Measurements from ENCODE around the gene PIBF1. TPM values are rescaled to one million over a fixed set of nuclear protein-coding genes. Genes with fewer than 3 reads are reported as not detected.
"Not testable (repeated sequence)": the region's sequence is repeated elsewhere in the genome, so short reads cannot be mapped to it uniquely, and the experiment has no call there.

Gene PIBF1
- total RNA-seq, 2 experiments from 2014 or later: 25.7 to 25.9 TPM

DNA sequence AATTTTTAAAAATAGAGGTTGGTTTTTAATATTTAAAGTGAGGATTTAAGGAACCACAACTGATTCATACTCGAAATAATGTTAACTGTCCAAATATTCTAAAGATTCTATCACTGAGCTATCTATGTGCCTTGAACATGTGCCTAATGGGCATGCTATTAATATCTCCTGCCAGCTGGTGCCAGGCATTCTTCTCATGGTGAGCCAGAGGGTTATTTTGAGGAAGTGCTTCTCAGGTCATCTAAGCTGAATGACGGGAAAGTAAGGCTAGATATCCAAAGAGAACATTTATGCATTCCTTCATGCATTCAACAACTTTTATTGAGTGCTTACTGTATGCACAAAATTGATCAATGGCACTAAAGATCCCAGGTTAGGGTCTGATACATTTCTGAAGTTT, 138.2 kb downstream of the PIBF1 start:
- intact Hi-C loops (cut with DNase I, micrococcal nuclease): no loop called here
- DNase-seq: no peak
- ChIA-PET CTCF (interaction anchor here (1.6 kb wide), 1 partner anchor 10 kb away, joined by 3 read pairs; no protein-coding TSS in a partner anchor), POLR2A (no interaction called here)
- Mint-ChIP-seq H3K36me3 (ENCODE audit: low read depth) (peaks cover 39% of the 10 kb centered on the region), H3K4me1 (no peaks in the 10 kb centered on the region), H3K27ac (no peak overlapping the region), H3K9me3 (ENCODE audit: low read depth) (no peaks in the 10 kb centered on the region), H3K4me3 (no peak overlapping the region), H3K27me3 (no peaks in the 10 kb centered on the region)
- no peak for ATAC-seq

DNA sequence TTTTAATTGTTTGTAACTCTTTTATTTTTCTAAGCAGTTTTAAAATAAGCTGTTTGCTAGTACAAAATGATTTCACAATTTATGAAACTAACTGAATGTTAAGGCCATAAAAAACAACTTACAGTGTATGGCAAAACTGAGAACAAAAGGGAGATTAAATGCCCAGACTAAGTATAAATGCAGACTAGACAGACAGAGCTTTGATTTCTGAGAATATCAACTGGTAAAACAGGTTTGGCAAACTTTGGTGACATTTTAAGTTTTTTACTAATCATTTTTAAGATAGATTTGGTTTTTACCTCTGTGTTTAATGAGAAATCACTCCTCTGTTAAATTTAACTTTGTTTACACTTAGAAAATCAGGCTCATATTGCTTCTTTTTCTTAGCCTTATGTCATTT, 149.4 kb downstream of the PIBF1 start:
- H3K9me3 Mint-ChIP-seq (ENCODE audit: low read depth): no peaks in the 10 kb centered on the region
- H3K27me3 Mint-ChIP-seq: no peaks in the 10 kb centered on the region
- ChIA-PET CTCF (no interaction called here), POLR2A (no interaction called here)
- no peaks in the 10 kb centered on the region for H3K4me1 Mint-ChIP-seq
- H3K27ac Mint-ChIP-seq: no peak overlapping the region
- H3K36me3 Mint-ChIP-seq (ENCODE audit: low read depth): peaks cover 39% of the 10 kb centered on the region
- no peak for ATAC-seq
- intact Hi-C loops (cut with DNase I, micrococcal nuclease): no loop called here
- no peak overlapping the region for H3K4me3 Mint-ChIP-seq
- no peak for DNase-seq

DNA sequence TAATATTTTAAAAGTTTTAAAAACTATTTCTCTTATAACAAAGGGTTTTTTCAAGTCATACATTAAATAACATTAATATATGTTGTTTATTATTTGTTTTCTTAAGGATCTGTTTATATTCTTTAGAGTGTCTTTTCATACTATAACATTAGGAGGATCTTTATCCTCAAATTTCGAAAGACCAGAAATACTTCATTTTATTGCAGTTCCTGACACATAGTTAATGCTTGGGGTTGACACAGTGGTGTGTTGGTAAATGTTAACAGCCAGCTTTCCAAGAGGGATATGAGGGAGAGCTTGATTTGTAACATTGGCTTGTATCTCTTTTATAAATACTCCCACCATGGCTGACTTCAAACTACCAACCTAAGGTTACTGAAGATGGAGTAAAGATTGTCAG, 150.3 kb downstream of the PIBF1 start:
- ATAC-seq (no peak), DNase-seq (no peak)
- Mint-ChIP-seq H3K9me3 (ENCODE audit: low read depth) (no peaks in the 10 kb centered on the region), H3K36me3 (ENCODE audit: low read depth) (peaks cover 37% of the 10 kb centered on the region), H3K27me3 (no peaks in the 10 kb centered on the region), H3K4me3 (no peak overlapping the region), H3K4me1 (no peaks in the 10 kb centered on the region), H3K27ac (no peak overlapping the region)
- intact Hi-C loops (cut with DNase I, micrococcal nuclease): no loop called here
- POLR2A ChIA-PET: no interaction called here
- CTCF ChIA-PET: no interaction called here

DNA sequence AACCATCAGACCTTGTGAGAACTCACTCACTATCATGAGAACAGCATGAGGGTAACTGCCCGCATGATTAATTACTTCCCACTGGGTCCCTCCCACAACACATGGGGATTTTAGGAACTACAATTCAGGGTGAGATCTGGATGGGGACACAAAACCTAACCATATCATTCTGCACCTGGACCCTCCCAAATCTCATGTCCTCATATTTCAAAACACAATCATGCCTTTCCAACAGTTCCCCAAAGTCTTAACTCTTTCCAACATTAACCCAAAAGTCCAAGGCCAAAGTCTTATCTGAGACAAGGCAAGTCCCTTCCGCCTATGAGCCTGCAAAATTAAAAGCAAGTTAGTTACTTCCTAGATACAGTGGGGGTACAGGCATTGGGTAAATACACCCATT, 164.3 kb downstream of the PIBF1 start:
- intact Hi-C loops (cut with DNase I, micrococcal nuclease); CTCF ChIA-PET; H3K27me3 Mint-ChIP-seq; H3K27ac Mint-ChIP-seq; H3K4me1 Mint-ChIP-seq; POLR2A ChIA-PET; ATAC-seq; DNase-seq; H3K9me3 Mint-ChIP-seq (ENCODE audit: low read depth); H3K4me3 Mint-ChIP-seq: not testable (repeated sequence)
- peaks cover 62% of the 10 kb centered on the region for H3K36me3 Mint-ChIP-seq (ENCODE audit: low read depth)

DNA sequence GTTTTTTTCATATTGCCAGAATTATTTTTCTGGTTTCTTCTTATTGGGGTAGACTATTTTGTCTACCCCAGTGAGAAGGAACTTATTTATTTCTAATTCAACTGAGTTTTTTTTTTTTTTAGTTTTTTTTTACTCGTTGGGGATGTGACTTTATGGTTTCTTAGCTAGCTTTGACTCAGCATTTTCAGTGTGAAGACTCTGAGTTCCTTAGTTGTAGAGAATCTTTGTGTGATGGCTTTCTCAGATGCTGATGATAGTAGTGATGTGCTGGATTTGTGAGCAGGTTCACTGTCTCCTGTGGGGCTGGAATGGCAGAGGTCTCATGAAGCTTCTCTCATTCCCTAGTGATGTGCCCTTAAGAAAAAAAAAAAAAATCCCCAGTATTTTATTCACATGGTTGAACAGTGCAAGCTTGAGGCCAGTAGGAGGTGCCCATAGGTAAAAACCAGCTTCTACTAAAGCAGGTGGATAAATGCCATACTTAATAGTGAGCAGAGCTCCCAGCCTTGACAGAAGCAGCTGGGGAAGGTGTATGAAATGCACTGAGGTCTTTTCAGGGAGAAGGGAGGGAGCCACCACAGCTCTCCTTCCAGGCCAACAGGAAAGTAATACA, 170.7 kb downstream of the PIBF1 start:
- ATAC-seq: no peak
- ChIA-PET CTCF (no interaction called here), POLR2A (no interaction called here)
- Mint-ChIP-seq H3K9me3 (ENCODE audit: low read depth) (peaks cover 6% of the 10 kb centered on the region), H3K36me3 (ENCODE audit: low read depth) (peaks cover 50% of the 10 kb centered on the region), H3K27ac (no peak overlapping the region), H3K4me1 (no peaks in the 10 kb centered on the region), H3K4me3 (no peak overlapping the region), H3K27me3 (no peaks in the 10 kb centered on the region)
- intact Hi-C loops (cut with DNase I, micrococcal nuclease): no loop called here
- DNase-seq: no peak

DNA sequence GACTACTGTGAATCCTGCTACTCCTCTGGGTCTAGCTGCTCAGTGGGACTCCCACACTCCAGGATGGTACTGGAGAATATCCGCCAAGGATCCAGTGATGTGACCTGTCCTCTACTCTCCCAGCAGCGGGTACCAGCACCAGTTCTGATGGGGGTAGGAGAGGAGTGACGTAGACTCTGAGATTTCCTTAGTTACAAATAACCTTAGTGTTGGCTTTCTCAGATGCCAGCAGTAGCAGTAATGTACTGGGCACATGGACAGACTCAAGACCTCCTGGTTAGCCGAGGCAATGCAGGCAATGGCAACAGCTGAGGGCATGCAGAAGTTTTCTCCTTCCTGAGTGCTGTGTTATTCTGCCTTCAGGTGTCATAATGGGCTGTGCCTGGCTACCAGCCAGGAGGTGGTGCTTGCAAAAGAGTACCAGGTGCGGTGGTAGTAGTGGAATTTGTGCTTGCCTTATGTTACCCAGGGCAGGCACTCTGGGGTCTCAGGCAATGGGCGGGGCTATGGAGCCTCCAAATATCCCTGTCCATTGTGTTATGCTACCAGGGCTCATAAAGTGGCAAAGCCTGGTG, 171.5 kb downstream of the PIBF1 start:
- DNase-seq (no peak), ATAC-seq (no peak)
- H3K4me3 Mint-ChIP-seq: no peak overlapping the region
- CTCF ChIA-PET: no interaction called here
- H3K27me3 Mint-ChIP-seq: no peaks in the 10 kb centered on the region
- peaks cover 43% of the 10 kb centered on the region for H3K36me3 Mint-ChIP-seq (ENCODE audit: low read depth)
- intact Hi-C loops (cut with DNase I, micrococcal nuclease): no loop called here
- H3K4me1 Mint-ChIP-seq: no peaks in the 10 kb centered on the region
- H3K9me3 Mint-ChIP-seq (ENCODE audit: low read depth): peaks cover 2% of the 10 kb centered on the region
- H3K27ac Mint-ChIP-seq: no peak overlapping the region
- POLR2A ChIA-PET: no interaction called here

DNA sequence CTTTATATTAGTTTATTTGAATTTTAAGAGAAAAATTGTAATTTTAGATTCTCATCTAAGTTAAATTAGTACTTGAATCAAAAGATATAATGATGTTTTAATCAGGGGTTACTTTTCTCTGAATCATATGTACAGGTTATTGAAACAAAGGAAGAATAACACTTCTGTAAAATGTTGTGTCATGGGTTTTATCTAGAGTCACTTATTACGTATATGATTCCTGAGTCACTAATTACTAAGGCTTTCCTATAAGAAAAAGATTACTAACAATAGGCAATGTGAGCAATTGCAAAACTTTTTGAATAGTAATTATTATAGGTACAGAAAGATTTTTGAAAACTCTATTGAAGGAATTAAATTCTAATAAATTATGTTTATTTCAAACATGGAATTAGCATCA, 177.7 kb downstream of the PIBF1 start:
- DNase-seq: no peak
- intact Hi-C loops (cut with DNase I, micrococcal nuclease): no loop called here
- Mint-ChIP-seq H3K27ac (no peak overlapping the region), H3K4me3 (no peak overlapping the region), H3K9me3 (ENCODE audit: low read depth) (peaks cover 2% of the 10 kb centered on the region), H3K4me1 (peaks cover 3% of the 10 kb centered on the region), H3K36me3 (ENCODE audit: low read depth) (peaks cover 28% of the 10 kb centered on the region), H3K27me3 (no peaks in the 10 kb centered on the region)
- ChIA-PET POLR2A (no interaction called here), CTCF (no interaction called here)
- no peak for ATAC-seq

DNA sequence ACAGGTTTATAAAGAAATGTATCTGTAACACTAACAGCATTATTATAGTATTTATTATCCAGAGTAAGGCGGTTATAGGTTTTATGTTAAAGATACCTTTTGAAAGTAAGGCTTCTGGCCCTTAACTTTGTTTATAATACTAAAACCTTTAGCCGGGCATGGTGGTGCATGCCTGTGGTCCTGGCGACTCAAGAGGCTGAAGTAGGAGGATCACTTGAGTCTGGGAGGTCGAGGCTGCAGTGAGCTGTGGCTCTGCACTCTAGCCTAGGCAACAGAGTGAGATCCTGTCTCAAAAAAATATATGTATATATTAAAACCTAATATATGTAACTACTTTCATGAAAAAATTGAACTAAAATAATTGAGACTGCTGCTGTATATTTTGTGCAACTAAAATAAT, 178.2 kb downstream of the PIBF1 start:
- ATAC-seq (no peak), DNase-seq (no peak)
- Mint-ChIP-seq H3K4me1 (peaks cover 3% of the 10 kb centered on the region), H3K36me3 (ENCODE audit: low read depth) (peaks cover 26% of the 10 kb centered on the region), H3K27ac (no peak overlapping the region), H3K4me3 (no peak overlapping the region), H3K27me3 (no peaks in the 10 kb centered on the region), H3K9me3 (ENCODE audit: low read depth) (peaks cover 2% of the 10 kb centered on the region)
- CTCF ChIA-PET: interaction anchor here (0.6 kb wide), 1 partner anchor 217 kb away, joined by 3 read pairs; no protein-coding TSS in a partner anchor
- POLR2A ChIA-PET: no interaction called here
- intact Hi-C loops (cut with DNase I, micrococcal nuclease): no loop called here

DNA sequence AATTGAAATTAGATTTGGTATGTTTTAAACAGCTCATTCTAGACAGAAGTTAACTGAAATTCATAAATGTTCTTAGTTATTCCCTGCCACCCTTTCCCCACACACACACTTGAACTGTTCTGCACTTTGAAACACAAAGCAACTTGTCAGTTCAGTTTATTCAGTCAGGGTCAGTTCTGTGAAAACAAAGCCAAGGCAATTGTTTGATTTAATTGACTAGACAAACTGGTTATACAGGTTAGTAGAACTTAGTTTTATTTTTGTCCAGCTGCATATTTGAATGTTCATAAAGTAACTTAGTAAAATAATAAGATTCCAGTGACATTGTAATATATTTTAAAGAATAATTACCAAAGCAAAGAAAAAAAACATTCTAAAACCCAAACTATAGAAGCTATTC, 178.6 kb downstream of the PIBF1 start:
- peaks cover 2% of the 10 kb centered on the region for H3K9me3 Mint-ChIP-seq (ENCODE audit: low read depth)
- DNase-seq: no peak
- intact Hi-C loops (cut with DNase I, micrococcal nuclease): no loop called here
- ATAC-seq: no peak
- ChIA-PET POLR2A (no interaction called here), CTCF (interaction anchor here (0.6 to 0.7 kb wide), 2 partner anchors 216 to 502 kb away, joined by 3 read pairs; no protein-coding TSS in a partner anchor)
- peaks cover 27% of the 10 kb centered on the region for H3K36me3 Mint-ChIP-seq (ENCODE audit: low read depth)
- peaks cover 3% of the 10 kb centered on the region for H3K4me1 Mint-ChIP-seq
- H3K27ac Mint-ChIP-seq: no peak overlapping the region
- no peaks in the 10 kb centered on the region for H3K27me3 Mint-ChIP-seq
- H3K4me3 Mint-ChIP-seq: no peak overlapping the region

DNA sequence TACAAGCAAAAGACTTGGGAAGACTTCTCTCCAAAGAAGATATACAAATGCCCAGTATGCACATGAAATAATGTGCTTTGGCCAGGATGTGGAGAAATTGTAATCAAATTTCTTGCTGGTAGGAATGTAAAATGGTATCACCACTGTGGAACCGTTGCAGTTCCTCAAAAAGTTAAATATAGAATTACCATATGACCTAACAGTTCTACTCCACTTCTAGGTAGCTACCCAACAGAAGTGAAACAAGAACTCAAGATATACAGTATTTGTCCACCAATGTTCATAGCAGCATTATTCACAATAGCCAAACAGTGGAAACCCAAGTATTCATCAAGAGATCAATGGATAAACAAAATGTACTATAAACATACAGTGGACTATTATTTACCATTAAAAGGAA, 181.8 kb downstream of the PIBF1 start:
- H3K4me3 Mint-ChIP-seq: no peak overlapping the region
- ChIA-PET CTCF (no interaction called here), POLR2A (interaction anchor here (0.6 kb wide), 1 partner anchor 73 kb away, joined by 3 read pairs; no protein-coding TSS in a partner anchor)
- H3K27me3 Mint-ChIP-seq: no peaks in the 10 kb centered on the region
- no peak overlapping the region for H3K27ac Mint-ChIP-seq
- peaks cover 10% of the 10 kb centered on the region for H3K36me3 Mint-ChIP-seq (ENCODE audit: low read depth)
- peaks cover 3% of the 10 kb centered on the region for H3K4me1 Mint-ChIP-seq
- no peaks in the 10 kb centered on the region for H3K9me3 Mint-ChIP-seq (ENCODE audit: low read depth)
- DNase-seq (no peak), ATAC-seq (no peak)
- intact Hi-C loops (cut with DNase I, micrococcal nuclease): no loop called here

DNA sequence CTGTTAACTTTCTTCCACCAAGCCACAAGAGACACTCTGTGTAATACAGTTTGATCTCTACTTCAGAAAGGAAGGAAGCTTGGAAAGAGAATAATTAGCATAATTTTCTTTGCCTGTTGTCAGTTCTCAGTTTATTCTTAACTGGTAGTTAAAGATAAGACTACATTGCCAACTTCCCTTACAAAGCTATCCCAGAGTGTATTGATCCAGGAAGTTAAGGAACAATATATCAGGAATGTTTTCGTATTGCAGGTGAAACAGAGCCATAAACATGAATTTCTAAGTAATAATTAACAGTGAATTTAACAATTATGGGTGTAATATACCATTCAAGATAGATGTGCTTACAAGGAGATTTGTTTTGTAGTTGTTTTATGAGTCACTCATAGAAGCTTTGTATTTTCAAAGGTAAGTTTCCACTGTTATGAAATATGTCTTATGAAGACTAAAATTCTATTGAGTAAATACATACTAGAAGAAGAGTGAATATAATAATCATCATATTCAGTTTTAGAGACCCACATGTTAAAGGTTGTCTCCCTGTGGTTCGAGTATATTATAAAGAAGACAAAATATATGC, 188.5 kb downstream of the PIBF1 start:
- H3K9me3 Mint-ChIP-seq (ENCODE audit: low read depth): no peaks in the 10 kb centered on the region
- DNase-seq: no peak
- ChIA-PET CTCF (no interaction called here), POLR2A (no interaction called here)
- H3K36me3 Mint-ChIP-seq (ENCODE audit: low read depth): peaks cover 11% of the 10 kb centered on the region
- H3K4me3 Mint-ChIP-seq: no peak overlapping the region
- H3K27me3 Mint-ChIP-seq: no peaks in the 10 kb centered on the region
- H3K4me1 Mint-ChIP-seq: no peaks in the 10 kb centered on the region
- ATAC-seq: no peak
- no peak overlapping the region for H3K27ac Mint-ChIP-seq
- intact Hi-C loops (cut with DNase I, micrococcal nuclease): no loop called here

DNA sequence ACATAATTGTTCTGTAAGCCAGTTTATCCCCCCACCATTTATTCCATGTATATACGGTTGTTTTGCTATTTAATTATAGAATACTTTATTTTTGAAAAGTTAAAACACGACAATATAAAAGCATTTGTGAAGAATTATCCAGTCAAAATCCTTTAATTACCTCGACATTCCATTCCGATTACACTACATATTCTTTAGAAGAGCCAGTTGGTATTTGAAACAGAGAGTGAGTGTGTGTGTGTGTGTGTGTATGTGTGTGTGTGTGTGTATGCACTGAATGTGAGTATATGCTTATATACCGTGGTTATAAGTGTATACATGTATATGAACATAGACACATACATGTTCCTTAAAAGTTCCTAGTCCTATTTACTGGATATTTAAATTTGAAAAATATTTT, 189.0 kb downstream of the PIBF1 start:
- no peaks in the 10 kb centered on the region for H3K9me3 Mint-ChIP-seq (ENCODE audit: low read depth)
- POLR2A ChIA-PET: no interaction called here
- no peaks in the 10 kb centered on the region for H3K27me3 Mint-ChIP-seq
- DNase-seq (no peak), ATAC-seq (no peak)
- CTCF ChIA-PET: no interaction called here
- no peak overlapping the region for H3K4me3 Mint-ChIP-seq
- H3K4me1 Mint-ChIP-seq: no peaks in the 10 kb centered on the region
- H3K36me3 Mint-ChIP-seq (ENCODE audit: low read depth): peaks cover 13% of the 10 kb centered on the region
- H3K27ac Mint-ChIP-seq: no peak overlapping the region
- intact Hi-C loops (cut with DNase I, micrococcal nuclease): no loop called here
